GM18526 (cell line): ENCODE results near the gene CCDC8.

Source experiments
- POLR2A ChIP-seq: IDR thresholded peaks from 3 replicates; pipeline ENCODE4 v1.6.1; 2011; ENCODE audit not compliant: insufficient read length; ENCODE audit errors: extremely low read depth

Gene CCDC8

GRCh38 chr19:46391296-46392251 is 21.8 kb downstream of the CCDC8 start:
- no peak for TF ChIP-seq POLR2A

- no peak for TF ChIP-seq POLR2A
Observed at GRCh38 chr19:46390866-46391265, 22.5 kb downstream of the CCDC8 start.

- no peak for TF ChIP-seq POLR2A
Observed at GRCh38 chr19:46390121-46390858, 23.1 kb downstream of the CCDC8 start.

GRCh38 chr19:46388311-46389095 is 24.9 kb downstream of the CCDC8 start:
- TF ChIP-seq POLR2A: no peak

- no peak for TF ChIP-seq POLR2A
Observed at GRCh38 chr19:46387713-46388130, 25.6 kb downstream of the CCDC8 start.

- no peak for TF ChIP-seq POLR2A
Observed at GRCh38 chr19:46386996-46387712, 26.2 kb downstream of the CCDC8 start.

- no peak for TF ChIP-seq POLR2A
Observed at GRCh38 chr19:46386151-46386550, 27.2 kb downstream of the CCDC8 start.

GRCh38 chr19:46385636-46386035 is 27.7 kb downstream of the CCDC8 start:
- no peak for TF ChIP-seq POLR2A

GRCh38 chr19:46384396-46384795 is 29.0 kb downstream of the CCDC8 start:
- TF ChIP-seq POLR2A: no peak

- TF ChIP-seq POLR2A: no peak
Observed at GRCh38 chr19:46383846-46384245, 29.5 kb downstream of the CCDC8 start.

- TF ChIP-seq POLR2A: no peak
Observed at GRCh38 chr19:46383171-46383815, 30.1 kb downstream of the CCDC8 start.

- no peak for TF ChIP-seq POLR2A
Observed at GRCh38 chr19:46381756-46382345, 31.5 kb downstream of the CCDC8 start.

- no peak for TF ChIP-seq POLR2A
Observed at GRCh38 chr19:46381346-46381745, 32.0 kb downstream of the CCDC8 start.

- no peak for TF ChIP-seq POLR2A
Observed at GRCh38 chr19:46380690-46381089, 32.7 kb downstream of the CCDC8 start.
